Coronary artery (tissue), 2 donors: ENCODE results near the gene MARCKSL1.
A peak's percentile ranks its signal among the peaks of the same experiment; 100 is the strongest.

Experiments
- DNase-seq: peaks from one replicate; pipeline ENCODE4 v3.0.0-alpha.2; 2017; ENCODE audit warnings: low spot score
- H3K27ac ChIP-seq, 2 donors: fragments of 200-600 bp; sonication (generic); one replicate each; pipeline ENCODE4 v1.5.1; 2016 to 2019
- H3K4me3 ChIP-seq: fragments of 200-600 bp; sonication (generic); 2 replicates; pipeline ENCODE4 v1.5.1; 2016; ENCODE audit warnings: mild to moderate bottlenecking, moderate library complexity
- TF ChIP-seq, protein P1 (sequence below): fragments of 200-600 bp; sonication (generic); IDR thresholded peaks from one replicate; pipeline ENCODE4 v1.5.1; 2019; ENCODE audit warnings: antibody characterized with exemption

The MARCKSL1 gene

DNA sequence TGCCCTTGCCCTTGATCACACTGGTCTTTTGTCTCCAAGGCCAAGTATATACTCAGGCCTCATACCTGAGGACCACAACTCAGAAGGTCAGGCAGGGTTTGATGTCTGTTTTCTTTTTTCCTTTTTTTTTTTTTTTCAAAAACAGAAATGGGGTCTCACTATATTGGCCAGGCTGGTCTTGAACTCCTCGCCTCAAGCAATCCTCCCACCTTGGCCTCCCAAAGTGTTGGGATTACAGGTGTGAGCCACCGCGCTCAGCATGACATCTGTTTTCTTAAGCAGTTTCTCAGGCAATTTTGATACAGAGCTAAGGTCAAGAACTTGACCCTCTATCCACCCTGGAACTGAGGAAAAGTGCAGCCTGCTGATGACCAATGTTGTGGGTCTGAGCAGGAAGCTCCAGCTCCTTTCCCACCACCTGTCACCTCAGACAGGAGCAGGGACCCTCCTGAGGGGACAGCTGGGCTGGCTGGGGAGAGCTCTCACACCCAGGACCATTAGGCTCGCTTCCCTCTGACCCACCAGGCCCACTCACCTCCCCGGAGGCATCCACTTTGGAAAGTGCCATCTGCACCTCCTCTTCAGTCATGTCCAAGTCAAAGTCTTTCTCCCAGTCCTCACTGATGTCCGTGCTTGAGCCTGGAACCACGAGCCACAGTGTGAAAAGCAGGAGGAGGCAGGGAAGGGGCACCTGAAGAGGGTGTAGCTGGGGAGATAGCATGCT is 32.0 kb upstream of the MARCKSL1 start:
- no peak overlapping the region for H3K4me3 ChIP-seq
- DNase-seq = no peak
- H3K27ac ChIP-seq = no peak overlapping the region
- TF ChIP-seq, protein P1, sequence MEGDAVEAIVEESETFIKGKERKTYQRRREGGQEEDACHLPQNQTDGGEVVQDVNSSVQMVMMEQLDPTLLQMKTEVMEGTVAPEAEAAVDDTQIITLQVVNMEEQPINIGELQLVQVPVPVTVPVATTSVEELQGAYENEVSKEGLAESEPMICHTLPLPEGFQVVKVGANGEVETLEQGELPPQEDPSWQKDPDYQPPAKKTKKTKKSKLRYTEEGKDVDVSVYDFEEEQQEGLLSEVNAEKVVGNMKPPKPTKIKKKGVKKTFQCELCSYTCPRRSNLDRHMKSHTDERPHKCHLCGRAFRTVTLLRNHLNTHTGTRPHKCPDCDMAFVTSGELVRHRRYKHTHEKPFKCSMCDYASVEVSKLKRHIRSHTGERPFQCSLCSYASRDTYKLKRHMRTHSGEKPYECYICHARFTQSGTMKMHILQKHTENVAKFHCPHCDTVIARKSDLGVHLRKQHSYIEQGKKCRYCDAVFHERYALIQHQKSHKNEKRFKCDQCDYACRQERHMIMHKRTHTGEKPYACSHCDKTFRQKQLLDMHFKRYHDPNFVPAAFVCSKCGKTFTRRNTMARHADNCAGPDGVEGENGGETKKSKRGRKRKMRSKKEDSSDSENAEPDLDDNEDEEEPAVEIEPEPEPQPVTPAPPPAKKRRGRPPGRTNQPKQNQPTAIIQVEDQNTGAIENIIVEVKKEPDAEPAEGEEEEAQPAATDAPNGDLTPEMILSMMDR = no peak

DNA sequence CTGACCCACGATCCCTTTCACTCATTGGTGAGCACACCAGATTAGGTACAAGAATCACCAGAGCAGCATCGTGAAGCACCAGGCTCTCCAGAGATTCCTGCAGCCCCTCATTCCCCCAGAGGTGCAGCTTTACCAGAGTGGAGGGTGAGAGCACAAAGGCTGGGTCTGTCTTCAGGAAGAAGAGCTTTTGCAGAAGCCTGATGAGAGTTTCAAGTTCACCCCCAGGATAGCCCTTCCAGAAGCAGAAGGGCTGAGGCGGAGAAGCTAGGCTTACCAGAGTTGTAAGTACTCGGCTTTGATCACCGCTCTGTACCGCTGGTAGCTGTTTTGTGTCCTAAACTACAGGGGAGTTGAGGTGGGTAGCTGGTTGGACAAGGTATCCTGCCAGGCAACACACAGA is 29.4 kb upstream of the MARCKSL1 start:
- DNase-seq = no peak
- H3K4me3 ChIP-seq = no peak overlapping the region
- TF ChIP-seq, protein P1 = no peak
- H3K27ac ChIP-seq = no peak overlapping the region

DNA sequence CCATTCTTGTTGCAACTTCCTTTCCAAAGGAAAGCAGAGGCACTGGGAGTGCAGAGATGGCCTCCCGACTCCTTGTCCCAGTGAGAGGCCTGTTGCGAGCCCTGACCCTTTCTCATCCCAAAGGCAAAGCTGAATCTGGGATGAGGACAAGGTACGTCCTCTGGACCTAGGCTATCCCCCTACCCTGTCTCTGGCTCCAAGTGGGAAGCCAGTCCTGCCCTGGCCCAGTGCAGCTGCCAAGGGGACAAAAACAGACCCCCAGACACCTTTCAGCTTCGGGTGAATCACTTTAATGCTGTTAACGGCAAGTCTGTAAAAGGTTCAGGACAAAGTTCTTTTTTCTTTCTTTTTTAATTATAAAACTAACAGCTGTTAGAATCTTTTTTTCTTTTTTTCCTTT is 28.8 kb upstream of the MARCKSL1 start:
- no peak overlapping the region for H3K4me3 ChIP-seq
- no peak overlapping the region for H3K27ac ChIP-seq
- TF ChIP-seq, protein P1 = no peak
- DNase-seq = no peak

DNA sequence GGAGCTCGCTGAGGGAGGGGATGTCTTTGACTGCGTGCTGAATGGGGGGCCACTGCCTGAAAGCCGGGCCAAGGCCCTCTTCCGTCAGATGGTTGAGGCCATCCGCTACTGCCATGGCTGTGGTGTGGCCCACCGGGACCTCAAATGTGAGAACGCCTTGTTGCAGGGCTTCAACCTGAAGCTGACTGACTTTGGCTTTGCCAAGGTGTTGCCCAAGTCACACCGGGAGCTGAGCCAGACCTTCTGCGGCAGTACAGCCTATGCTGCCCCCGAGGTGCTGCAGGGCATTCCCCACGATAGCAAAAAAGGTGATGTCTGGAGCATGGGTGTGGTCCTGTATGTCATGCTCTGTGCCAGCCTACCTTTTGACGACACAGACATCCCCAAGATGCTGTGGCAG is 27.7 kb upstream of the MARCKSL1 start:
- TF ChIP-seq, protein P1 = no peak
- H3K4me3 ChIP-seq = no peak overlapping the region
- DNase-seq = no peak
- no peak overlapping the region for H3K27ac ChIP-seq

DNA sequence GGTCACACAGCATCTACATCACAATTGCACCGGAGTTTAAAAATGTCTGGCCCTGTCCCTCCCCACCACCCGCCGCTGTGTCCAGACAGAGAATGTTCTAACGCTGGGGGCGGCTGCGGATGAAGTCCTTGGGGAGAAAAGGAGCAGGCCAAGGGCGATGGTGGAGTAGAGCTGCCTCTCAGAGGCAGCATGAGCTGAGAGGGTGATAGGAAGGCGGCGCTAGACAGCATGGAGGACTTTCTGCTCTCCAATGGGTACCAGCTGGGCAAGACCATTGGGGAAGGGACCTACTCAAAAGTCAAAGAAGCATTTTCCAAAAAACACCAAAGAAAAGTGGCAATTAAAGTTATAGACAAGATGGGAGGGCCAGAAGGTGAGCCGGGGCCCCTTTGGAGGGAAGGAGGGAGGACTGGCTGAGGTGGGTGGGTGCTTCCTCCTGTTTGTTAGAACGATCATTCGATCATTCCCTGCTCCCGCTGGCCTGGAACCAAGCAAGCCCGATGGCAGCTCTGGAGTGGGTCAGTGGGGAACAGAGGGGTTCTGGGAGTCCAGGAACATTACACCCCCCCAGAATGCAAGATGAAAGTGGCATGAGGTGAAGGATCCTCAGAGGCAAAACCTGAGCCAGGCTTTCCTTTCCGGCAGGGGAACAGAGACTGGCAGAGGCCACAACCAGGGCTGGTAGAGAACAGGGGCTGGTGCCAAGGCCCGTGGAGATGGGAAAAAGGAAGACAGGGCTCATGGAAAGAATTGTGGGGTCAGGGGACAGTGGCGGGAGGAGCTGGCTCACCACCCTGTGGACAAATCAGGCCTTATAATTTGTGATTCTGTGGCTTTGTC is 26.7 kb upstream of the MARCKSL1 start, which contains the start of the genes FAM229A and TSSK3:
FAM229A (minus strand) TSS at position 12 of the 840 bp plus-strand sequence. CDS start 394 bp downstream, outside the sequence.
TSSK3 (plus strand) TSS at position 66 of the 840 bp plus-strand sequence; CDS start at position 229, 163 bp downstream.
- TF ChIP-seq, protein P1 = no peak
- peak within 1 kb of the TSS; percentile 36 to 65 for H3K27ac ChIP-seq
- H3K4me3 ChIP-seq = peak within 1 kb of the TSS; percentile 74
- DNase-seq = no peak

DNA sequence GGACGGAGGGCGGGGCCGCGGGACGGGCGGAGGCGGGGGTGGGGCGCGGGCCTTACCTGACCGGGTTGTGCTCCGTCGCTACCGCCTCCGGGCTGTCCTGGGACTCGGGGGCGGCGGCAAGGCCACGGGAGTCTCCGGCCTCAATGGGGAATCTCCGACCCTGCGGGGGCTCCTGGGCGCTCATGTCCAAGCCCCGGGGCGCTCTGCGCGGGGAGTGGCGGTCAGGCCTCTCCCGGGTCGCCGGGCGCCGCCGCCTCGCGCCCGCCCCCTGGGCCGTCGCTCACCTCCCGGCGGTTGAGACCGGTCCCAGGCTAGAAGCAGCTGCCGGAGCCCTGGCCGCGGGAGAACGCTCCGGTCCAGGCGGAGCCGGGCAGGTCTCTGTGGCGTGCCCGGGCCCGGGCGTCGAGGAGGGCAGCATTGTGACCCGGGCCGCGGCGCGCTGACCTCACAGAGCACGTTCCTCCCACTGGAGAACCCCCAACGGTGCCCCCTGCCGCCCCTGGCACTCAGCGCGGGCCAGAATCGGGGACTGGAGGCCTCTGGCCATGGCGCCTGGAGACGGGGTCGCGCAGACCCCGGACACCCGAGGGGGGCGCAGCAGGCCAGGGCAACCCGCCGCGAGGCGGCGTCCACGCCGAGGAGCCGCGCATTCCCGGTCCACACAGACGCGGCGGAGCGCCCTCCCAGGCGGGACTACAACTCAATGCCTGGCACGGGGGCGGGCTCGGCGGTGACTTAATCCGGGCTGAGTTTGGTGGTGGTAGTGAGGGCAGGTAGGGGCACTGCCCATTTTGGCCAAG is 25.8 kb upstream of the MARCKSL1 start:
- peak overlapping the region; percentile 36 to 65 for H3K27ac ChIP-seq
- H3K4me3 ChIP-seq = peak overlapping the region; percentile 74
- TF ChIP-seq, protein P1 = no peak
- DNase-seq = peak; percentile 77
